SW480 (cell line): ENCODE data around the gene TIGD2.

ENCODE experiments used
- DNase-seq: peaks from one replicate; pipeline ENCODE4 v3.0.0-alpha.2; 2016; ENCODE audit warnings: low spot score

The TIGD2 gene

DNA sequence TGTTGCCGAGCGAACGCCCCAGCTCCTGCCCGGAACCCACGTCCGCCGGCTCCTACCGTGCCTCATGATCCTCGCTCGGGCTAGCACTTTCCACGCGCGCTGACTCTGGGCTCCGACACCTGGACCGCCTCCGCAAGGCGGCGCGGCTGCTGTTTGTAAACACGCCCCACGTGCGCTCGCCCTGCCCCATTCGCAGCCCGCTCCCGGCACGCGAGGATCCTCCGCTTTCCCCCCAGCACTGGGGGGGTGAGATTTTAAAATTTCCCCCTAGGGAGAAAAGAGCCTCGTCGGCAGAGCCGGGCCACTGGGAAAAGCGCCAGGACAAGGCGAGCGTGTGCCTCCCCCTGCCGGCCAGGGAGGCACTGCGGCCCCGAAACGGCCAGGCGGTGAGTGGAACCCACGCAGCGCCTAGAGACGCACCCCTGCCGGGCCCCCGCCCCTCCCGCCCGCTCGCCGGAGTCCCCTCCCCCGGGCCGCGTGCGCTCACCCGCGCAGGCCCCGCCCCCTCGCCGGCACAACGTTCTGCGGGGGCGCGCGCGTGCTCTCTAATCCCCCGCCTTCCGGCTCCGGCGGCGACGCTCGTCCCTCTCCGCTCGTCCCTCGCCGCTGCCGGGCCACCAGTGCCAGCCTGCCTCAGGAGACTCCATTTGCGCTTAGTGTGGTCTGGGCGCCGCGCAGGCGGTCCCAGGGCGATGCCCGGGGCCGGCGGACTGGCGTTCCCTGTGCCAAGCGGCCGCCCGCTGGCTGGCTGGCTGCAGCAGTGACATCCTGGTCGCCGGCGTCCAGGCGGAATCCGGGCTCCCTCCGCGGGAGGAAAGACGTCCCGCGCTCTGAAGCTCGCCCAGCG, at the start of gene TIGD2:
TIGD2 (plus strand) TSS at position 548 of the 847 bp plus-strand sequence. CDS start 1,442 bp downstream, outside the sequence.
- DNase-seq: peak; percentile 79

- DNase-seq: no peak
Measured at GRCh38 chr4:89064848-89065247, 46.5 kb upstream of the TIGD2 start.

DNA sequence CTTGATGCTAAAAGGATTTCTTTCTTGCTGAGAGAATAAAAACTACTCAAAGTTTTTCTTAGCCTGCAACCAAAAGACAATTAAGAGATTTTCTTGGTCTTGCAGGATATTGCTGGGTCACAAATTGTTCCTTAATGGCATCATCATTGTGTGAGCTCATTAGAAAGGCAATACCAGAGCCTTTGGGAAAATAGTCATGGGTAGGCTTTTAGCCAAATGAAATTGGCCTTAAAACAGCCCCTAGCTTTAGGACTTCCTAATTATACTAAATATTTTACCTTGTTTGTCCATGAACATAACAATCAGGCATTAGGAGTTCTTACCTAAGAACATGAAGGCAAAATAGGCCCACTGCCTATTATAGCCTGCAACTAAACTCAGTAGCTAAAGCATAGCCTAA, 43.9 kb upstream of the TIGD2 start:
- no peak for DNase-seq

DNA sequence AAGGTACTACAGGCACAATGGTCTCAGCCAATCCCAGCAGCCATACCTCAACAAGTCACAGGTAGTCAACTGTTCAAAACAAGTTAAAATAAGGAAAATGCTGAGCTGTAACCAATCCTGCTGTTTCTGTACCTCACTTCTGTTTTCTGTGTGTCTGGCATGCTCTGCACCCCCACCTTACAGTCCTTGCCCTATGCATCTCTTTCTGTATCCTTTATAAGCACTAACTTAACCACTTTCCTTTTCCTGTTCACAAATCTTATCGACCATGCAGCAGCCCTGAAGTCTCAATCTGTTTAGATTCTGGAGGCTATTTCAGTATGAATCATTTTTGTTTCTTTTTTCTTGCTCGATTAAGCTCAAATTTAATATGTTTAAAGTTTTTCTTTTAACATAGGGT, 41.9 kb upstream of the TIGD2 start:
- DNase-seq: no peak

DNA sequence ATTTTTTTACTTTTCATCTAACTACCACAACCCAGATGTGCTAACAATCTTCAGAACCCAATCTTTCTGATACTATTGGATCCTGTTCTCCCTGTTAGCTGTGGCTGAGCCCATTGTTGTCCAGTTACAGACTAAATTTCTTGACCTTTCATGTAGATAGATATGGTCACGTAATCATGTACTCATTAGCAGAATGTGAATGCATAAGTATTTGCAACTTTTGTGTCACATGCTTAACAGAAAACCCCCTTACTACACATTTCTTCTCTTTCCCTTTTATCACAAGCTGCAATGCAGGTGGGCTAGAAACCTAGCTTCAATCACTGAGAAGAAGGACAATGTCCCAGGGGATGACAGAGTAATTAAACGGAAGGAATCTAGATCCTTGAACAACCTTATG, 41.3 kb upstream of the TIGD2 start:
- DNase-seq: no peak

- DNase-seq: no peak
Measured at GRCh38 chr4:89071311-89071710, 40.0 kb upstream of the TIGD2 start.

DNA sequence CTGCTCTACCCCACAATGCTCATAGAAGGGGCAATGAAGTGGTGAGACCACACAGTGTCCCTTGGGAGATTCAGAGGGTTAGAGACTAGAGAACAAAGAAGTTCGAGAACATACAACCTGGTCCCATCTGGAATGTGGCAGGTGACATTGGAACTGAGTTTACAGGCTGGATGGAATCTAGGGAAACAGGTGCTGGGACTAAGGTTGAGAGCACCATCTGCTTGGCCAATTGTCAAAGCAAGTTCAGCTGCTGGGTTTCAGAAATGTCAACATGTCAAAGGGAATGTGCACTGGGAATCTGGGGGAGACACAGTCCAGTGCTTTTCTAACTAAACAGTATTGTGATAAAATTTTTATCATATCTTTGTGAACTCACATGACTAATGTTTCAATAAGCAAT, 38.4 kb upstream of the TIGD2 start:
- DNase-seq: no peak

GRCh38 chr4:89077761-89078160, 33.6 kb upstream of the TIGD2 start:
- no peak for DNase-seq

- DNase-seq: no peak
Measured at GRCh38 chr4:89078300-89078699, 33.0 kb upstream of the TIGD2 start.

- no peak for DNase-seq
Measured at GRCh38 chr4:89099034-89099433, 12.3 kb upstream of the TIGD2 start.

GRCh38 chr4:89099471-89099870, 11.9 kb upstream of the TIGD2 start:
- DNase-seq: no peak

DNA sequence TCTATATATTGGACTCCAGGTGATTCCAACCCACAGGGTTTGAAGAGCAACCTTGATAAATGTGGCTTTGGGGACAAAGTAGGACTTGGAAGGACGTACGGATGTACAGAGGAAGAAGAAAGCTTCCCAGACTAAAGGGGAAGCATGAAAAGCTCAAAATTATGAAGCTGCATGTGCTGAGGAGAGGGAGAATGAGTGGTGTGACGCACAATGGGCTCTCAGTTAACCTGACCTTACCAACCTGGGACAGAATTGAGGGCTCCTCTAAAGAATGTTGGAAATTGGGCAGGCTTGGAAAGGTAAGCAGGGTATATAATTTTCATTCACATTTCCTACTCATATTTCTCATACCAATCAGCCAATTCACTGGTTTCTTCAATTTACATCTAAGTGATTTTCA, 10.5 kb upstream of the TIGD2 start:
- DNase-seq: no peak

DNA sequence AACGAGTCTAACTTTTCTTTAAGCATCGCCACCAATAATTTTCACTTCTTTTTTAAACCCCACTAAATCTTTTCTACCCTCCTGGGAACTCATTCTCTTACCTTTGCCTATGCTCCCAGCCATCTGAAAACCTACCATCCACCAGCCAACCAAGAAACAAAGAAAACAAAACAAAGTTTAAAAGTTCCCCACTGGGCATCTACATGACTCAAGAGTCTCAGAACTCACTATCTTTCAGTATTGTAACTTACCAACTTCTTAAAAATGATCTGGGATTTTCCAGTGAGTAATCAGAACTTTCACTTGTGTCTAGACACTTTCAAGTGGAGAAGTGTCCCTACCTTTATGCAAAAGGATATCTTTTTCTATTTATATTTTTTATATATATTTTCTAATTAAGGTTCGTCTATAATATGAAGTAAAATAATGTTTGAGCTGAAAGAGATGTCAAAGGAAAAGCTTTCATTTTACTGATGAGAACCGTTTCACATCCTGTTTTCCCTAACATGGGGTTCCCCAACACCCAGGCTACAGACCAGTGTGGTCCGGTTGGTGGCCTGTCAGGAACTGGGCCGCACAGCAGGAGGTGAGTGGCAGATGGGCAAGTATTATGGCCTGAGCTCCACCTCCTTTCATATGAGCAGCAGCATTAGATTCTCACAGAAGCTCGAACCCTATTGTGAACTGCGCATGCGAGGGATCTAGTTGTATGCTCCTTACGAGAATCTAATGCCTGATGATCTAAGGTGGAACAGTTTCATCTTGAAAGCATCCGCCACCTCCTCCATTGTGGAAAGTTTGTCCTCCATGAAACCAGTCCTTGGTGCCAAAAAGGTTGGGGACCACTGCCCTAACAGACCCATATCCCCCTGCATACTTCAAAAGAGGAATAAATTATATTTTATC, 9.8 kb upstream of the TIGD2 start:
- DNase-seq: no peak

- DNase-seq: no peak
Measured at GRCh38 chr4:89105726-89106125, 5.6 kb upstream of the TIGD2 start.

GRCh38 chr4:89108091-89108490, 3.2 kb upstream of the TIGD2 start:
- DNase-seq: no peak

- DNase-seq: no peak
Measured at GRCh38 chr4:89109841-89110540, 1.3 kb upstream of the TIGD2 start.

- no peak for DNase-seq
Measured at GRCh38 chr4:89110541-89110985, 770 bp upstream of the TIGD2 start.

- peak; percentile 50 for DNase-seq
Measured at GRCh38 chr4:89111833-89112563, 665 bp downstream of the TIGD2 start.

DNA sequence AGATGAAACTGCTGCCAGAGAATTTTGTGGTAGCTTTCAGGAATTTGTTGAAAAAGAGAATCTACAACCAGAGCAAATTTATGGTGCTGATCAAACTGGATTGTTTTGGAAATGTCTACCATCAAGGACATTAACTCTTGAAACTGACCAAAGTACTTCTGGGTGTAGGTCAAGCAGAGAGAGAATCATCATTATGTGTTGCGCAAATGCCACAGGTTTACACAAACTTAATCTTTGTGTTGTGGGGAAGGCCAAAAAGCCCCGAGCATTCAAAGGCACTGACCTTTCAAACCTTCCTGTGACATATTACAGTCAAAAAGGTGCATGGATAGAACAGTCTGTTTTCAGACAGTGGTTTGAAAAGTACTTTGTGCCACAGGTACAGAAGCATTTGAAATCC, 2.1 kb downstream of the TIGD2 start:
- DNase-seq: no peak

GRCh38 chr4:89114100-89114499, 2.8 kb downstream of the TIGD2 start:
- DNase-seq: no peak

- DNase-seq: no peak
Measured at GRCh38 chr4:89117115-89117514, 5.8 kb downstream of the TIGD2 start.

- no peak for DNase-seq
Measured at GRCh38 chr4:89119166-89119565, 7.8 kb downstream of the TIGD2 start.
